H1 (cell line): ENCODE results near the gene ARID1B. TPM values are rescaled to one million over a fixed set of nuclear protein-coding genes. Genes with fewer than 3 reads are reported as not detected.

Source experiments
- CTCF ChIA-PET: fragments of 300-600 bp; sonication (Branson Sonifier 250); formaldehyde crosslinking; loops from one replicate; lab custom pipeline; 2021; ENCODE audit not compliant: partially characterized antibody; lab: Charles Lee
- POLR2A ChIA-PET: fragments of 300-600 bp; sonication (Branson Sonifier 250); formaldehyde crosslinking; loops from one replicate; lab custom pipeline; 2021; ENCODE audit warnings: inconsistent platforms; ENCODE audit not compliant: partially characterized antibody; lab: Charles Lee
- DNase-seq, 2 experiments: peaks; one replicate each; pipeline versions ENCODE4 v3.0.0 to v3.0.0-alpha.2; 2010 to 2022; ENCODE audit warnings: low spot score in 2 of 2, low read depth in 1 of 2, mixed read lengths in 1 of 2
- FAIRE-seq: peaks from 2 replicates; lab custom pipeline; 2011; peaks lifted over from hg19 to GRCh38; lab: Jason Lieb, UNC
- H2AFZ ChIP-seq: 2 replicates; pipeline ENCODE4 v1.8.1; 2012; ENCODE audit warnings: low read length, inconsistent platforms
- H2AK5ac ChIP-seq: 2 replicates; pipeline ENCODE4 v1.6.1; 2013; ENCODE audit warnings: low read depth, low read length
- H2BK120ac ChIP-seq: replicated peaks from 2 replicates; pipeline ENCODE3; 2013; ENCODE audit warnings: low read depth, low read length, inconsistent platforms
- H2BK12ac ChIP-seq: 2 replicates; pipeline ENCODE4 v1.6.1; 2013; ENCODE audit warnings: low read depth, low read length
- H2BK15ac ChIP-seq: 2 replicates; pipeline ENCODE4 v1.6.1; 2013; ENCODE audit warnings: low read length
- H2BK20ac ChIP-seq: 2 replicates; pipeline ENCODE4 v1.6.1; 2013; ENCODE audit warnings: low read length
- H2BK5ac ChIP-seq: 2 replicates; pipeline ENCODE4 v1.6.1; 2013; ENCODE audit warnings: low read depth, low read length
- H3K14ac ChIP-seq: 2 replicates; pipeline ENCODE4 v1.6.1; 2013; ENCODE audit warnings: inconsistent platforms; ENCODE audit not compliant: insufficient read length
- H3K18ac ChIP-seq: 2 replicates; pipeline ENCODE4 v1.6.1; 2013; ENCODE audit warnings: low read length; ENCODE audit errors: extremely low read depth
- H3K23ac ChIP-seq: 2 replicates; pipeline ENCODE4 v1.6.1; 2013; ENCODE audit warnings: inconsistent platforms; ENCODE audit not compliant: insufficient read length
- H3K23me2 ChIP-seq: 2 replicates; pipeline ENCODE4 v1.6.1; 2013; ENCODE audit warnings: low read depth, low read length
- H3K27ac ChIP-seq: 2 replicates; pipeline ENCODE4 v1.6.1; 2011; ENCODE audit warnings: low read depth, low read length, inconsistent platforms
- H3K27me3 ChIP-seq, 4 experiments: replicated peaks in 1 of 4; 1 replicate in 1 of 4; 2 replicates in 3 of 4; pipeline versions ENCODE4 v1.6.1 to v1.8.1; 2011 to 2013; ENCODE audit warnings: low read length in 3 of 4, mild to moderate bottlenecking in 3 of 4, inconsistent platforms in 2 of 4, mixed read lengths in 2 of 4, moderate library complexity in 1 of 4; ENCODE audit not compliant: control insufficient read depth in 3 of 4, insufficient read depth in 3 of 4; ENCODE audit errors: extremely low read depth in 1 of 4
- H3K36me3 ChIP-seq, 4 experiments: 2 replicates each; pipeline versions ENCODE4 v1.6.1 to v1.8.1; 2011 to 2013; ENCODE audit warnings: mild to moderate bottlenecking in 4 of 4, low read length in 3 of 4, moderate library complexity in 2 of 4, control low read depth in 1 of 4, inconsistent platforms in 1 of 4; ENCODE audit not compliant: insufficient read depth in 4 of 4, control insufficient read depth in 2 of 4
- H3K4ac ChIP-seq: replicated peaks from 2 replicates; pipeline ENCODE3; 2013; ENCODE audit warnings: low read length, low read depth, mixed read lengths, inconsistent platforms; ENCODE audit not compliant: insufficient read length
- H3K4me1 ChIP-seq, 4 experiments: replicated peaks in 1 of 4; 1 replicate in 1 of 4; 2 replicates in 3 of 4; pipeline versions ENCODE4 v1.6.1 to v1.8.1; 2011 to 2013; ENCODE audit warnings: low read length in 3 of 4, inconsistent platforms in 2 of 4, mixed read lengths in 1 of 4; ENCODE audit not compliant: insufficient read depth in 4 of 4, control insufficient read depth in 3 of 4
- H3K4me2 ChIP-seq, 2 experiments: 2 replicates each; pipeline versions ENCODE4 v1.6.1 to v1.8.1; 2011 to 2013; ENCODE audit warnings: low read depth in 2 of 2, low read length in 2 of 2, control low read depth in 1 of 2, inconsistent platforms in 1 of 2, mild to moderate bottlenecking in 1 of 2; ENCODE audit not compliant: insufficient read depth in 1 of 2
- H3K4me3 ChIP-seq, 4 experiments: fragments of 200-600, 300-600 bp in 1 of 4; sonication (generic), shearing (Covaris generic), sonication (Bioruptor Twin) in 1 of 4; 2 replicates each; pipeline versions ENCODE4 v1.5.1 to v1.8.1; 2011 to 2016; ENCODE audit warnings: low read length in 4 of 4, low read depth in 3 of 4, control low read depth in 2 of 4, inconsistent platforms in 2 of 4, mild to moderate bottlenecking in 2 of 4, mixed read lengths in 1 of 4, moderate library complexity in 1 of 4; ENCODE audit not compliant: insufficient read depth in 2 of 4; ENCODE audit errors: extremely low read depth in 1 of 4
- H3K56ac ChIP-seq: replicated peaks from 2 replicates; pipeline ENCODE3; 2013; ENCODE audit warnings: low read depth, mild to moderate bottlenecking, mixed read lengths, low read length, inconsistent platforms; ENCODE audit not compliant: insufficient read length
- H3K79me1 ChIP-seq: 2 replicates; pipeline ENCODE4 v1.6.1; 2013; ENCODE audit warnings: low read depth, low read length, control low read depth
- H3K79me2 ChIP-seq, 2 experiments: 2 replicates each; pipeline versions ENCODE4 v1.6.1 to v1.8.1; 2012 to 2013; ENCODE audit warnings: low read length in 2 of 2, mild to moderate bottlenecking in 2 of 2, inconsistent platforms in 1 of 2; ENCODE audit not compliant: insufficient read depth in 2 of 2, control insufficient read depth in 1 of 2
- H3K9ac ChIP-seq, 4 experiments: replicated peaks in 1 of 4; 1 replicate in 1 of 4; 2 replicates in 3 of 4; pipeline versions ENCODE4 v1.6.1 to v1.8.1; 2011 to 2013; ENCODE audit warnings: low read depth in 3 of 4, low read length in 3 of 4, control low read depth in 2 of 4, mild to moderate bottlenecking in 2 of 4, moderate library complexity in 2 of 4, inconsistent platforms in 1 of 4; ENCODE audit errors: extremely low read depth in 1 of 4
- H3K9me3 ChIP-seq, 2 experiments: 2 replicates each; pipeline versions ENCODE4 v1.6.1 to v1.8.1; 2012 to 2013; ENCODE audit warnings: mild to moderate bottlenecking in 2 of 2, moderate library complexity in 2 of 2, control low read depth in 1 of 2, inconsistent platforms in 1 of 2, low read depth in 1 of 2, low read length in 1 of 2, mixed read lengths in 1 of 2; ENCODE audit not compliant: insufficient read depth in 2 of 2
- H4K20me1 ChIP-seq, 2 experiments: replicated peaks in 1 of 2; 2 replicates each; pipeline versions ENCODE3 to v1.8.1; 2011 to 2013; ENCODE audit warnings: inconsistent platforms in 2 of 2, low read length in 2 of 2, mild to moderate bottlenecking in 1 of 2; ENCODE audit not compliant: insufficient read depth in 2 of 2, control insufficient read depth in 1 of 2
- H4K5ac ChIP-seq: 2 replicates; pipeline ENCODE4 v1.6.1; 2013; ENCODE audit warnings: low read length, low read depth, mixed read lengths, inconsistent platforms; ENCODE audit not compliant: insufficient read length
- H4K8ac ChIP-seq: 2 replicates; pipeline ENCODE4 v1.8.0; 2013; ENCODE audit warnings: mild to moderate bottlenecking, moderate library complexity, low read length, inconsistent platforms; ENCODE audit not compliant: insufficient read depth; ENCODE audit errors: extremely low read depth
- H4K91ac ChIP-seq: replicated peaks from 2 replicates; pipeline ENCODE3; 2013; ENCODE audit warnings: low read length, mixed read lengths, inconsistent platforms; ENCODE audit not compliant: insufficient read length
- ASH2L ChIP-seq: fragments of 200-600, 300-600 bp; sonication (generic); IDR thresholded peaks from one replicate; pipeline ENCODE4 v1.7.1; 2017; ENCODE audit warnings: low read length
- NRF1 ChIP-seq: IDR thresholded peaks from 2 replicates; pipeline ENCODE4 v1.6.1; 2011; ENCODE audit warnings: mild to moderate bottlenecking, low read depth, low read length, improper control_type of control experiment
- WGBS, 2 experiments: shearing (Covaris generic) in 1 of 2; methylation state at CpG; one replicate each; pipeline versions ENCODE4 v1.1.6 to v1.1.7; 2013 to 2015; ENCODE audit warnings: low lambda C conversion rate in 2 of 2, mixed read lengths in 2 of 2, inconsistent platforms in 1 of 2, low coverage in 1 of 2, missing lambda C conversion rate in 1 of 2; ENCODE audit not compliant: insufficient replicate concordance in 2 of 2, insufficient coverage in 1 of 2, insufficient read length in 1 of 2; ENCODE audit errors: extremely low coverage in 1 of 2, missing lambda C conversion rate in 1 of 2; 5-methylcytosine and 5-hydroxymethylcytosine counted together
- polyA plus RNA-seq, 7 experiments: library from polyadenylated mRNA; depleted of rRNA in 3 of 7; stranded (reverse) in 5 of 7; unstranded in 2 of 7; fragments of >200 nt in 5 of 7; fragments of 200-250 nt in 2 of 7; gene quantifications; 1 replicate in 5 of 7; 2 replicates in 1 of 7; 4 replicates in 1 of 7; pipeline versions ENCODE4 v1.2.1 to v1.2.3, GENCODE V29; 2011 to 2013; ENCODE audit warnings: missing spikeins in 2 of 7, mixed read lengths in 2 of 7
- total RNA-seq: library from RNA; stranded (reverse); fragmentation: NEBNext Ultra II Directional; extraction: Animal tissue kit (Norgen Biotek cat#: 25700); gene quantifications from 2 replicates; pipeline ENCODE4 v1.2.1, GENCODE V29; 2021

ARID1B gene
- total and polyA plus RNA-seq, 2 of the 8 experiments (the other 6 are each of a cell fraction or from before 2014, with no cell fraction given): 24.3 to 70.3 TPM

GRCh38 chr6:156845454-156846155, 68.4 kb downstream of the ARID1B start:
- H3K14ac ChIP-seq: no peak overlapping the region
- H2BK12ac ChIP-seq: no peak overlapping the region
- no peak overlapping the region for H3K23ac ChIP-seq
- H4K20me1 ChIP-seq: peaks cover 3 to 4% of the 10 kb centered on the region in 2 experiments
- POLR2A ChIA-PET: interaction anchor here (1.5 kb wide), 1 partner anchor 8 kb away, joined by 5 read pairs; no protein-coding TSS in a partner anchor
- TF ChIP-seq NRF1 (no peak), ASH2L (no peak)
- TF ChIP-seq, all 59 proteins: peak for 0
- Histone ChIP-seq H3K27me3 (no peaks in the 10 kb centered on the region), H2AK5ac (no peak overlapping the region), H3K79me2 (peaks cover 12 to 98% of the 10 kb centered on the region in 2 experiments; a peak in 3 of 4 replicates), H2AFZ (no peak overlapping the region), H4K5ac (no peak overlapping the region), H3K4me3 (no peak overlapping the region), H4K91ac (no peak overlapping the region), H3K4me2 (no peak overlapping the region), H3K9ac (no peak overlapping the region), H3K4me1 (peaks cover 0 to 31% (median 9%) of the 10 kb centered on the region in 4 experiments; a peak in 4 of 7 replicates), H3K9me3 (no peaks in the 10 kb centered on the region), H4K8ac (no peak overlapping the region), H3K4ac (no peak overlapping the region), H3K27ac (no peak overlapping the region), H3K79me1 (peaks cover 5% of the 10 kb centered on the region; the same call in 1 of the 2 replicates), H2BK20ac (no peak overlapping the region), H2BK5ac (no peak overlapping the region), H2BK15ac (no peak overlapping the region), H3K23me2 (no peaks in the 10 kb centered on the region), H3K56ac (no peak overlapping the region), H2BK120ac (no peak overlapping the region), H3K36me3 (no peaks in the 10 kb centered on the region), H3K18ac (no peak overlapping the region)
- CTCF ChIA-PET: no interaction called here
- FAIRE-seq (no peak), DNase-seq (no peak)
- WGBS, 2 experiments: 93% methylated on average over 6 of the region's 6 CpGs; no CpG with 5 or more reads in 1 of the 2 experiments
